HG02763 (cell line): ENCODE data around the gene TCAP.
A peak's percentile ranks its signal among the peaks of the same experiment; 100 is the strongest.
"Not testable (repeated sequence)": the region's sequence is repeated elsewhere in the genome, so short reads cannot be mapped to it uniquely, and the experiment has no call there.

Experiments
- ATAC-seq: cut with Tn5 transposase; IDR thresholded peaks from one replicate; pipeline ENCODE4 v1.9.1; 2021; ENCODE audit warnings: mild to moderate bottlenecking, moderate library complexity; ENCODE audit not compliant: unreplicated experiment

The TCAP gene

DNA sequence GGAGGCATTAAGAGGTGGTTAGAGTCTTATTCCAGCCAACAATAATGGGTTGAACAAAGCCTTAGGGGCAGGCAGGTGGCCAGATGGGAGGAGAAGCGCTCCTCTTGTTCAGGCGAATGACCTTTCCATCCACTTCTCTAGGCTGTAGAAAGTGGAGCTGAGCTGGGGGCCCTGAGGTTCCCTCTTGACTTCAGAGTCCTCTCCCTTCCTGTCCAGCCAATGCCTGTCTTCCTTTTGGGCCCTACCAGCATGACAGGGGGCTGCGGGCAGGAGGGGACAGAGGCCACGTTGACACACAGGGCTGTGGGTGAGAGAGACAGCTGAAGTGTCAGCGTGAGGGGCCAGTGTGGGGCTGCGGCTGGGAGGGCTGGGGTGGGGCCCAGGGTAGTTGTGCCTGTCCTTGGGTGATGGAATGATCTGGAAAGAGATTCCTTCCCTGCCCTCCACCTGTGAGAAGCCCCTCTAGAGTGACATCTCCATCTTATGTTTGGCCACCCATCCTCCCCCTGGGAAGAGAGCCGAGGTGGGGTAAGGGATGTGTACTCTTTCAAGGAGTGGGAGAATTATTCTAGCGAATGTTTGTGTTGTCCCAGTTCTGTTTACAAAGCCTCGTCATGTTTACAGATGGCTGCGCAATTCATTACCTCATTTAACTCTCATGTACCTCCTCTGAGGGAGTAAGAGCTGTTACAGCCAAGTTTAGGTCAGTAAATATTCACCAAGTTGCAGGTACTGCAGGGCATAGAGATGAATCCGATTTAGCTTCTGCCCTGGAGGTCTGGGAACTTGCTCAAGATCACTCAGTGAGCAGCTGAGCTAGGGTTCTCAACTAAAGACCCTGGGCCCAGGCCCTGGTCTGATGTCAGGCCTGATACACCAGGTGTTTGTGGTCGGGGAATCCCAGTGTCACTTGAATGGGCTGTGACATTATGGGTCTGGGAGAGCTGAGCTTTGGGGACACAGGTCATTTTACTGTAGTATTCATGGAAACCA lies 38.0 kb downstream of the TCAP start:
- peak; percentile 63 for ATAC-seq

- ATAC-seq: no peak
Observed at GRCh38 chr17:39703913-39704312, 38.8 kb downstream of the TCAP start.

DNA sequence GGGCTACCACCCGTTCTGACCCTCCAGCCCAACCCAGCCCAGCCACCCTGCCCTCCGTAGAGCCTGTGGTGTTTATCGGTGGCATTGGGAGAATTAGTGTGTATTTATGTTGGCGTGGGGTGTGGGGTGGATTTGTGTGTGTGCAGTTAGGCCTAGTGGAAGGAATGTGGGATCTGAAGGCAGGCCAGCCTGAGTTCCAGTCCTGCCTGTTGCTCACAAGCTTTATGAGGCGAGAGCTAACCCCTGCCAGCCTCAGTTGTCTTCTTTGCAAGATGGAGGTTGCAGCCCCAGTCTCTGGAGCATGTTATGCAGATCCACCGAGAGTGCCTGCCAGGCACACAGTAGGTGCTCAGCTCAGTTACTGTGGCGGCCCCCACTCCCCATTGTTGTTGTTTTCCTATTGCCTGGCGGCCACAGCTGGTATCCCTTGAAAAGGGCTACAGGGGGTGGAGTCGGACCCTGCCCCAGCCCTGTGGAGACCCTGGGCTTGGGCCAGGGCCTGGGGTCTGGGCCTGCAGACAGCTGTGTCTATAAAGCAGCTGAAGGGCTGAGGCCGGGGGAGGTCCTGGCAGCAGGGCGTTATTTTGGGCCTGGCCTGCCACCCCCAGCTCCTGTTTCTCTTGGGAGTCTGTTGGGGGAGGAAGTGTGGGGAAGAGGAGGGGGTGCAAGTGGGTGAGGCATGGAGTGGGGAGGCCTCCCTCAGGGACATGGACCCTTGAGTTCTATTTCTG lies 39.8 kb downstream of the TCAP start:
- no peak for ATAC-seq

DNA sequence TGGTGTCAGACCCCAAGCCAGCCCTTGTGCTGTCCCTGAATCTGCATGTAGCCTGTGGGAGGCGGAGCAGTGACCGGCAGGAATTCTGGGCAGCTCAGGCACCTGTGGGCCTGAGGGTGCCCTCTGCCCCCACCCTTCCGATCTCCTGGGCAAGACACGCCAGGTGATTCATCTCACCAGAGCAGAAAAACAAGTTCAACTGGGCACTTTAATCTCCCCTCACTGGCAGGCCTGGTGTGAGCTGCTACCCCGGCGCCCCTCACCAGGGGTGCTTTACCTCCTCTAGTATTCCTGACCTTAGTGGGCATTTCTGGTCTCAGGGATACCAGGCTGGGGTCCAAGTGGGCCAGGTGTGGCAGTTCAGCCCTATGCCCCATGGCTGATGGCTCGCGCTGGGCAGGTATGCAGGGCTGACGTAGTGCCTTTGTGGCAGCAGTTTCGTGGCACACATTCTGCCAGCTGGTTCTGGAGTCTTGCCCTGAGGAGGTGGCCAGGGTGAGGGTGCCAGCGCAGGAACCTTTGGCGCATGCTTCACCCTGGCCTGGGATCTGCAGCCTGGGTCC lies 40.7 kb downstream of the TCAP start:
- no peak for ATAC-seq

DNA sequence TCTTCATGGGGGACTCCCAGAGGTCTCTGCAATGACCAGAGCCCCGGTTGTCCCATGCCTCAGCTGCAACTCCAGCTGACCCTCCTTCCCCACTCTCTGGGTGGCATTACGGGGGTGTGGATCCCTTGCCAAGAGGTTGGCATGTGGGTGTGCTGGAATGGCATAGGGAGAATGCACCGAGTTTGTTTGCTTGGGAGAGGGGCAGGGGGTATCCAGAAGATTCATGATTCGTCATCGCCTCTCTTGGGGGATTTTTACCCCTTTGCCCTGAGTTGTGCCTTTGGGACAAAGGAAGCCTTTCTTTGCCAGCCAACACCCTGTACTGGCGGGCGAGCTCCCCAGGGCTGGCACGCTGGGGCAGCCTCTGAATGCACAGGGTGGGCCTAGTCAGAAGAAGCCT lies 41.2 kb downstream of the TCAP start:
- no peak for ATAC-seq

GRCh38 chr17:39706921-39707337 lies 41.8 kb downstream of the TCAP start:
- ATAC-seq: no peak

- ATAC-seq: no peak
Observed at GRCh38 chr17:39709319-39709997, 44.3 kb downstream of the TCAP start.

DNA sequence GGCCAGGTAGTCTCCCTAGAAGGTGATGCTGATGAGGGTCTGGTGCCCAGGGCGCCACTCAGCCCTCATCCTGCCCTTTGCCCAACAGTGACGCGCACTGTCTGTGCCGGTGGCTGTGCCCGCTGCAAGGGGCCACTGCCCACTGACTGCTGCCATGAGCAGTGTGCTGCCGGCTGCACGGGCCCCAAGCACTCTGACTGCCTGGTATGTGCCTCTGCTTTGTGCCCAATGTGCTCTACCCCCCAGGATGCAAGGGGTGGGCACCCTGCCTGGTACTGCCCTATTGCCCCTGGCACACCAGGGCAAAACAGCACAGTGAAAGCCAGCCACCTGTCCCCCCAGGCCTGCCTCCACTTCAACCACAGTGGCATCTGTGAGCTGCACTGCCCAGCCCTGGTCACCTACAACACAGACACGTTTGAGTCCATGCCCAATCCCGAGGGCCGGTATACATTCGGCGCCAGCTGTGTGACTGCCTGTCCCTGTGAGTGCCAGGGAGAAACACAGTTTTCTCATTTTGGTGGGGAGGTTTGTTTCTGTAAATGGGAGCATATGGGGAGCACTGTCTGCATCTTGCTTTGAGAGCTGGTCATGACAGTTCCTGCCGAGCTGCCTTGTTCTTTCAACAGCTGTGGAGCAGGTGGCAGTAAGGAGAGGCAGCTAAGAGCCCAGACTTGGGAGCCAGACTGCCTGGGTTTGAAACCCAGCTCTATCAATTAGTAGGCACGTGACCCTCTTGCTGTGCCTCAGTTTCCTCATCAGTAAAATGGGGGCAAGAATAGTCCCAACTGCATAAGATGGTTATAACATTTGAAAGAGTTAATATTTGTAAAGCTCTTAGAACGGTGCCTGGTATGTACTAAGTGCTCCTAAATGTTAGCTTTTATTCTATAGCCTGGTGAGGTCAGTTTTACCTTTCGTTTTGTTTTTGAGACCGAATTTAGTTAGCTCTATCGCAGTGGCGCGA lies 45.1 kb downstream of the TCAP start:
- no peak for ATAC-seq

DNA sequence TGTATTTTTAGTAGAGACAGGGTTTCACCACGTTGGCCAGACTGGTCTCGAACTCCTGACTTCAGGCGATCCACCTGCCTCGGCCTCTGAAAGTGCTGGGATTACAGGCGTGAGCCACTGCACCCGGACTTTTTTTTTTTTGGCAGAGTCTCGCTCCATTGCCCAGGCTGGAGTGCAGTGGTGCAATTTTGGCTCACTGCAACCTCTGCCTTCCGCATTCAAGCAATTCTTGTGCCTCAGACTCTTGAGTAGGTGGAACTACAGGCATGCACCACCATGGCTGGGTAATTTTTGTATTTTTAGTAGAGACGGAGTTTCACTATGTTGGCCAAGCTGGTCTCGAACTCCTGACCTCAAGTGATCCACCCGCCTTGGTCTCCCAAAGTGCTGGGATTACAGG lies 45.9 kb downstream of the TCAP start:
- ATAC-seq: not testable (repeated sequence)

DNA sequence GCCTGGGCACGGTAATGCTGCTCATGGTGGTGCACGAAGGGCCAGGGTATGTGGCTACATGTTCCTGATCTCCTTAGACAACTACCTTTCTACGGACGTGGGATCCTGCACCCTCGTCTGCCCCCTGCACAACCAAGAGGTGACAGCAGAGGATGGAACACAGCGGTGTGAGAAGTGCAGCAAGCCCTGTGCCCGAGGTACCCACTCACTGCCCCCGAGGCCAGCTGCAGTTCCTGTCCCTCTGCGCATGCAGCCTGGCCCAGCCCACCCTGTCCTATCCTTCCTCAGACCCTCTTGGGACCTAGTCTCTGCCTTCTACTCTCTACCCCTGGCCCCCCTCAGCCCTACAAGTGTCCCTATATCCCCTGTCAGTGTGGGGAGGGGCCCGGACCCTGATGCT lies 46.7 kb downstream of the TCAP start:
- no peak for ATAC-seq

- ATAC-seq: no peak
Observed at GRCh38 chr17:39714234-39714633, 49.1 kb downstream of the TCAP start.

DNA sequence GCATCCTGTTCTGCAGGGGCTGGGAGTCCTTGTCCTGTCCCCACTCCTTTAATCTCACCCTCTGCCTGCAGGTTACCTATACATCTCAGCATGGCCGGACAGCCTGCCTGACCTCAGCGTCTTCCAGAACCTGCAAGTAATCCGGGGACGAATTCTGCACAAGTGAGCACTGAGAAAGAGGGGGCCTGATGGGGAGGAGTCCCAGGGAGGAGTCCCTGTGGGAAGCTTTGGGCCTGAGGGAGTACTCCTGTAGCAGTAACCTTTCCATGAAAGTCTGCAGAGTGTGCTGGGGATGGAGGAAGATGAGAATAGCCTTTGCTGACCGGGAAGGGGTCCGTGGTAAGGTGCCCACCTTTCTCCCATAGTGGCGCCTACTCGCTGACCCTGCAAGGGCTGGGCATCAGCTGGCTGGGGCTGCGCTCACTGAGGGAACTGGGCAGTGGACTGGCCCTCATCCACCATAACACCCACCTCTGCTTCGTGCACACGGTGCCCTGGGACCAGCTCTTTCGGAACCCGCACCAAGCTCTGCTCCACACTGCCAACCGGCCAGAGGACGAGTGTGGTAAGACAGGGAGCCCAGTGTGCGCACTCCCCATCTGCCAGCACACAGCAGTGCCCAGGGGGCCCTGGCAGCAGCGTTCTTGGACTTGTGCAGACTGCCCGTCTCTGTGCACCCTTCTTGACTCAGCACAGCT lies 50.4 kb downstream of the TCAP start:
- no peak for ATAC-seq
